Hematopoietic multipotent progenitor cell (in vitro differentiated cells): ENCODE results near the gene KLRG1. TPM values are rescaled to one million over a fixed set of nuclear protein-coding genes. Genes with fewer than 3 reads are reported as not detected.
A peak's percentile ranks its signal among the peaks of the same experiment; 100 is the strongest.

Source experiments
- DNase-seq, 3 donors: peaks; one replicate each; pipeline ENCODE4 v3.0.0-alpha.2; 2011 to 2015; ENCODE audit warnings: low read depth in 2 of 3, low spot score in 2 of 3
- total RNA-seq: library from RNA; depleted of rRNA; stranded (reverse); fragments of >200 nt; gene quantifications from one replicate; pipeline ENCODE4 v1.2.3, GENCODE V29; 2012

Gene KLRG1
- total RNA-seq, 1 donor: 27.7 TPM

DNA sequence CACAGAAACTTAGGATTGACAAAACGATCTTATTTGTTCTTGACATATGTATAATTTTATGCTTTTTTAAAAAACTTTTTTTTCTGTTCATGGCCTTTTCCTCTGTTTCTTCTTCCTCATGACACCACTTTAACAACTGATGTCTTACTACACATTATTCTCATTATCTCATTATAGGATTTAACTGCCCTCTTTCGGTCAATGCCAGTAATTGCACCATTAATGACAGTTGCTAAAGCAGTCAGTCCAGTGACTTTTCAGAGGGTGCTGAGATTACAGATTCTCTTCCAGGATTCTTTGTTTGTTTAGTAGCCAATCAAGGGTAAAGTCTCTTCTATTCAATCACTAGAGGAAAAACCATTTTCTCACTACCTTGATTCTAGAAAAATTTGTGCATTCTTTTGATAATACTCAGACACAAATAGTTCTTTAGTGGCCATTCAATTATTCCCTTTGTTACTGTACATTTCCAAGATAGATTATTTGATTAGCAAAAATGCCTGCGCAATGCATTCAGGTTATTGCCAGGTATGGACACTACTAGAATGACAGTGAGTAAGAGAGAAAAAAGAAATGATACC is 50.1 kb downstream of the KLRG1 start:
- DNase-seq: peak in 2 of 3 donors; percentile 35 to 77

DNA sequence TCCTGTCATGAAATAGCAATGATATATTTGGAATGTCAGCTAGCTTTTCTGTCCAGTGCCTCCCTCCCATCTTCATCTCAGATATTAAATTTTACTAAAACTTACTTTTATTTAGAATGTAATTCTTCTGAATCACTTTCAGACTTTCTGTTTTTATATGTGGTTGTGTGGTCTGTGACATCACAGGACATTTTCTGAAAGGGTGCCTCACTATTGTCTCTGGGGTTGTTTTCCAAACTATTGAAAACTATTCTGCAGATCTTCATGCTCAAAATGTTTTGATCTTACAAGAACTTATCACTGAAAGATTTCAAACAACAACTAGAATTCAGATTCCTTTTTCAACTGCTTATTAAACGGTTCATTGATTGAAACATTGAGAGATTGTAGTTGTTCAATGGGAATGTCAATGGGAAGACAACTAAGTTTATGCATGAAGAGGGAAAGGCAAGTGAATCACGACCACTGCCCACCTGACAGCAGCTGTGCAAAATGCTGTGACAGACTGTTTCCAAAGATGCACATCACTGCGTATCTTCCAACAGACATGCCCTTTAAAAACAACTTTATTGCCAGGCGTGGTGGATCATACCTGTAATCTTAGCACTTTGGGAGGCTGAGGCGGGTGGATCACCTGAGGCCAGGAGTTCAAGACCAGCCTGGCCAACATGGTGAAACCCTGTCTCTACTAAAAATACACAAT is 51.3 kb downstream of the KLRG1 start:
- no peak for DNase-seq

DNA sequence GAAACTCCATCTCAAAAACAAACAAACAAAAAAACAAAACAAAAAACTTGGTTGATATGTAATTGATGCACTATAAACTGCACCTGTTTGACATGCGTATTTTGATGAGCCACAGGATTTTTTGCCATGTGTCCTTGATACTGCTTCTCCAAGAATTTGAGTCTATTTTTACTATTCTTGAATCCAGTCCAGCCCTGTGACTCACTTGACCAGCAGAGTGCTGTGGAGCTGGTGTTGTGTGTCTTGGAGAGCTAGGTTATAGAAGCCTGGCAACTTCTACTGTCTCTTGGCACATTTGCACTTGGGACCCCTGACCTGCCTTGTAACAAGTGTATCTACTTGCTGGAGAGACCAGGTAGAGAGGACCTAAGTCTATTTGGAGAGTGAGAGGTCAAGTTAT is 52.0 kb downstream of the KLRG1 start:
- no peak for DNase-seq

DNA sequence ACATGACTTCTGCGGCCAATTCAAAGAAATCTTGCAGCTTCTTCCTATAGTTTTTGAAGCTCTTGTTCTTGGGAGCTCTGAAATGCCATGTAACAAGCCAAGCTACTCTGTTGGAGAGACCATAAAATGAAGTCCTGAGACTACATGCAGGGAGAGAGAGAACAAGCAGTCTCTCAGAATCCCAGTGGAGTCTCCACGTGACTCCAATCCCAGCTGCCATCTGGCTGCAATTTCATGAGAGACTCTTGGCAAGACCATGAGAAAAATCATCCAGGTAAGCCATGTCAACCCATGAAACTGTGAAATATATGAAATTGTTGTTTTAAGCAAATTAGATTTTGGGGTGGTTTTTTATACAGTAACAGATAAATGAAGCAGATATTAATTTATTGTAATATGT is 54.4 kb downstream of the KLRG1 start:
- no peak for DNase-seq

DNA sequence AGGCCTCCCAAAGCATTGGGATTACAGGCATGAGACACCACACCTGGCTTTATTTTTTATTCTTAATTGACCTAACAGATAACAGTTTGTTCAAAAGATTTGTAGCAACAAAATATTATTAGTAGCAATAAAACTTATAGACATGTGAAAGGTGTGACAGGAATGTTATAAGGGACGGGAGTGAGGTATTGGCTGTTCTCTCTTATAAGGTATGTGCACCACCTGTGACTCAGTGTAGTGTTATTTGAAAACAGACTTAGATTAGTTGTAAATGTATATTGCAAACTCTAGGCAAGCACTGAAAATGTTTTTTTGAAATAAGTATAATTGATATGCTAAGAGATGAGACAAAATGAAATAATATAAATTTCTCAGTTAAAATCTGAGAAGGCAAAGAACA is 57.8 kb downstream of the KLRG1 start:
- no peak for DNase-seq

DNA sequence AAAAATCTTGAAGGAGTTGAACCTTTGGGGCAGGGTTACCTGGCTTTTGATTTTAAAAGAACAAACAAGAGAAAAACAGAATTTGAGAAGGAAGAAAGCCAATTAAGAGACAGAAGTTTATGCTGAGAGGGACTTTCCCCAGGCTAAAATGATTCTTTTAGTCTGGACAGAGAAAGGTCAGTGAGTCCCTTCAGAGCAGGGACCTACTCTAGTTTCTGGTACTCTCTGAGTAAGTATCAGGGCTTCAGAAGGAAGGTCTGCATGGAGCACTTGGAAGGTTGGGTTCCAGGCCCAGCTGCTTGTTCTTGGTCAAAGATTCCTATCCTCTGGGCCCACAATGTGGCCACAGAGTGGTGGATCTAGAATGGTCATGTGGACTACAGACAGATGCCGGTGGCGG is 59.6 kb downstream of the KLRG1 start:
- DNase-seq: no peak

DNA sequence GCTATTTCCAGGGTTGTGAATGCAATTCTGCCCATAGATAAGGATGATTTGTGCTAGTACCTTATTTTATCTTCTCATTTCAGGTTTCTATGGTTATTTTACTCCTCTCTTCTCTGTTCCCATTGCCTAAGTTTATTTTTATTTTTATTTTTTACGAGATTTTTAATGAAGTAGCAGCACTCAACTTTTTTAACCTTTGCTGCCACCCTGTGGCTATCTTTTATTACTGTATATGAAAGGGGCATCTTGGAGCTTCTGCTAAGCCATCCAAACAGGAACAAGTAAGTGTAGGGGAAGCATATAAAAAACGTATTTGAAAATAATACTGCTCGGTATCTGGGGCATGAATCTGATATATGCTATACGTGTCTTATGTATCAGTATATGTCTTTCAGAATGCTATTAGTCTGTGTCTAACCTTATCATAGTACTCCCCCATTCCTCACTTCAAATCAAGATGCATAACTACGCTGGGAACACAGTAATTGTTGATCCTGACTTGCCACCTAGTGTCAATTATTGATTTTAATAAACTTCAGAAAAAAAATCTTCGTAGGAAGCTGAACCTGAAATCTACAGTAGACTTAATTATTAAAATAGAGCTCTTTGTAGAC is 60.3 kb downstream of the KLRG1 start:
- peak in 2 of 3 donors; percentile 66 to 89 for DNase-seq

DNA sequence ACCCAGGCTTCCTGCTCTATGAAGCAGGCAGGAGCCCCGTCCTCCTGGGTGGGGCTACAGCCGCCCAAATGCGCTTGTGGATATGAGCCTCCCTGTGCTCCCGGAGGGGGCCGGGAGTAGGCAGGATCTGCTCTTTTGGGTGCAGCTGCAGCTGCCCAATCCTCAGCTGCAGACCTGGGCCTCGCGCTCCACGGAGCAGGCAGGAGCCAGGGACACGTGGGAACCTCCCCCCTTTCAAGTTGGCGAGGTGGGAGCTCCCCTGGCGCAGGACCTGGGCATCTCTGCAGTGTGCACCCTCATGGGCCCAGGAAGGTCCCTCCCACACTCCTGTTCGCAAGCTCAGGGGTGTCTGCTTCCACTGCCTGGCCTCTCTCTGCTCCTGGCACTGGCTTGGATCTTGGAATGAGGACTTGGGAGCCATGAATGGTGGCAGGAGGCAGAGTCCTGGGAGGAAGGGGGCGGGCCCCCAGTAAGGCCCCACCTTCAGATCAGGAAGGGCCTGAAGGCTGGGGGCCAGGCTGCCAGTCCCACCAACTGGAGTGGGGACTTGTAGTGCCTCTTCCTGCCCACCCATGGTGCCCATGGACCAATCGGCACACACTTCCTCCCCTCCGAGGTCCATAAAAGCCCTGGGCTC is 61.3 kb downstream of the KLRG1 start:
- DNase-seq: no peak

DNA sequence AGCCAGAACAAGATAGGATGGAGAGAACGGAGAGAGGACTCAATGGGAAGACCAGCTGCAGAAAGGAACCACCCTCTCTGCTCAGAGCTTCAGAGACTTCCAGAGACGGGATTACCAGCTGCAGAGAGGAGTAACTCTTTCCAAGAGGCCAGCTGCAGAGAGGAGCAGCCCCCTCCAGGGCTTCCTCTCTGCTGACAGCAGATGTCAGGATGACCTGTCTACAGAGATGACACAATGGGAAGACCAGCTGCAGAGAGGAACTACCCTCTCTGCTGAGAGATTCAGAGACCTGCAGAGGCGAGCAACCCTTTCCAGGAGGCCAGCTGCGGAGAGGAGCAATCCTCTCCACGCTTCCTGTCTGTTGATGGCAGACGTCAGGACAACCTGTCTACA is 61.8 kb downstream of the KLRG1 start:
- no peak for DNase-seq

DNA sequence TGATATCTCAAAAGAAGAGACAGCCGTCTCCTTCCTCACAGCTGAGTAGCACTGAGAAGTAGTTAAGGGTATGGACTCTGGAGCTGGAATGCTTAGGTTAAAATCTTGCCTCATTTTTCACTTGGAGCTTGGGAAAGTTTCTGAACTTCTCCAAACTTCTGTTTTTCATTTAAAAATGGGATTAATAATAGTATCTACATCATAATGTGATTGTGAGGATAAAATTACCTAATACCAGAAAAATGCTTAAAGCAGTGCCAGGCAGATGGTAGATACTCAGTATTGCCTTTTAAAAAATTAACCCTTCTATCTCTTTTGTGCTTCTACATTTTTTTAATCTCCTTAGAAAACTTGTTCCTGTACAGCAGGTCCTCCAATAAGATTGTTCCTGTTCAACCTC is 63.3 kb downstream of the KLRG1 start:
- DNase-seq: no peak

Other genes with a start within 250 kb of the KLRG1 start
- gene A2ML1, start 166.9 kb upstream of the KLRG1 start, total RNA-seq: under 0.01 TPM
- 71.4 TPM for gene PHC1, start 75.0 kb upstream of the KLRG1 start, total RNA-seq
- 195 TPM for gene M6PR, start 39.9 kb upstream of the KLRG1 start, total RNA-seq
- gene A2M, start 126.4 kb downstream of the KLRG1 start, total RNA-seq: under 0.01 TPM
- not detected for gene PZP, start 218.8 kb downstream of the KLRG1 start, total RNA-seq